KMS-11 (cell line): ENCODE measurements around the gene SRRM2.

Source experiments
- H2AFZ ChIP-seq: fragments of 200-600 bp; sonication (generic); 2 replicates; pipeline ENCODE4 v1.6.1; 2016; ENCODE audit warnings: antibody characterized with exemption, mixed run types, low read depth
- H3K27ac ChIP-seq: fragments of 200-600 bp; sonication (generic); 2 replicates; pipeline ENCODE4 v1.6.1; 2016; ENCODE audit warnings: mild to moderate bottlenecking, mixed run types
- H3K27me3 ChIP-seq: fragments of 200-600 bp; sonication (generic); 2 replicates; pipeline ENCODE4 v1.6.1; 2017; ENCODE audit warnings: mild to moderate bottlenecking, low read depth, mixed run types, moderate library complexity; ENCODE audit not compliant: insufficient read depth
- H3K36me3 ChIP-seq: fragments of 200-600 bp; sonication (generic); 2 replicates; pipeline ENCODE4 v1.6.1; 2017; ENCODE audit warnings: mild to moderate bottlenecking, mixed run types; ENCODE audit not compliant: insufficient read depth
- H3K4me1 ChIP-seq: fragments of 200-600 bp; sonication (generic); 2 replicates; pipeline ENCODE4 v1.6.1; 2016; ENCODE audit warnings: mild to moderate bottlenecking, low read depth, mixed run types; ENCODE audit not compliant: poor library complexity, severe bottlenecking
- H3K4me2 ChIP-seq: fragments of 200-600 bp; sonication (generic); 2 replicates; pipeline ENCODE4 v1.7.0; 2016; ENCODE audit warnings: mild to moderate bottlenecking, mixed run types
- H3K4me3 ChIP-seq: fragments of 200-600 bp; sonication (generic); IDR thresholded peaks from 2 replicates; pipeline ENCODE4 v1.6.1; 2017; ENCODE audit warnings: low read depth, low read length, mixed read lengths; ENCODE audit not compliant: insufficient read depth
- H3K79me2 ChIP-seq: fragments of 200-600 bp; sonication (generic); 2 replicates; pipeline ENCODE4 v1.6.1; 2016; ENCODE audit warnings: low read depth, mixed run types; ENCODE audit not compliant: insufficient read depth
- H3K9ac ChIP-seq: fragments of 200-600 bp; sonication (generic); 2 replicates; pipeline ENCODE4 v1.6.1; 2016; ENCODE audit warnings: mild to moderate bottlenecking, mixed run types
- H4K20me1 ChIP-seq: fragments of 200-600 bp; sonication (generic); 2 replicates; pipeline ENCODE4 v1.6.1; 2016; ENCODE audit warnings: mild to moderate bottlenecking, mixed run types; ENCODE audit not compliant: insufficient read depth
- CTCF ChIP-seq: fragments of 200-600 bp; sonication (generic); conservative IDR thresholded peaks from 2 replicates; pipeline ENCODE4 v1.6.1; 2017; ENCODE audit warnings: low read depth, mild to moderate bottlenecking, antibody characterized with exemption, low read length, moderate library complexity, mixed read lengths

SRRM2 gene

GRCh38 chr16:2767140-2767731 is 14.8 kb downstream of the SRRM2 start:
- no peak for TF ChIP-seq CTCF
- Histone ChIP-seq H3K4me1 (no peaks in the 10 kb centered on the region), H2AFZ (no peak overlapping the region), H3K79me2 (peaks cover 36% of the 10 kb centered on the region), H3K4me3 (no peak overlapping the region), H3K9ac (no peak overlapping the region), H3K36me3 (peaks cover 44% of the 10 kb centered on the region; the same call in 1 of the 2 replicates), H3K27ac (no peak overlapping the region), H3K4me2 (no peak overlapping the region), H4K20me1 (no peaks in the 10 kb centered on the region), H3K27me3 (no peaks in the 10 kb centered on the region)

- Histone ChIP-seq H3K4me2 (no peak overlapping the region), H3K27me3 (no peaks in the 10 kb centered on the region), H3K9ac (no peak overlapping the region), H3K79me2 (peaks cover 29% of the 10 kb centered on the region), H3K4me3 (no peak overlapping the region), H4K20me1 (no peaks in the 10 kb centered on the region), H3K36me3 (peaks cover 37% of the 10 kb centered on the region; the same call in 1 of the 2 replicates), H2AFZ (no peak overlapping the region), H3K4me1 (no peaks in the 10 kb centered on the region), H3K27ac (no peak overlapping the region)
- TF ChIP-seq CTCF = no peak
Measured at GRCh38 chr16:2767891-2768290, 15.5 kb downstream of the SRRM2 start.

GRCh38 chr16:2768403-2769089 is 16.1 kb downstream of the SRRM2 start:
- Histone ChIP-seq H3K27ac (no peak overlapping the region), H4K20me1 (no peaks in the 10 kb centered on the region), H2AFZ (no peak overlapping the region), H3K36me3 (peaks cover 31% of the 10 kb centered on the region; the same call in 1 of the 2 replicates), H3K4me3 (no peak overlapping the region), H3K9ac (no peak overlapping the region), H3K79me2 (peaks cover 23% of the 10 kb centered on the region), H3K4me2 (no peak overlapping the region), H3K4me1 (peaks cover under 1% of the 10 kb centered on the region), H3K27me3 (no peaks in the 10 kb centered on the region)
- no peak for TF ChIP-seq CTCF

- no peak overlapping the region for H3K9ac ChIP-seq
- no peak overlapping the region for H2AFZ ChIP-seq
- no peak overlapping the region for H3K27ac ChIP-seq
- TF ChIP-seq CTCF = no peak
- H3K4me3 ChIP-seq = no peak overlapping the region
- H3K4me2 ChIP-seq = no peak overlapping the region
- H3K36me3 ChIP-seq = peaks cover 25% of the 10 kb centered on the region; the same call in 1 of the 2 replicates
- H3K79me2 ChIP-seq = peaks cover 17% of the 10 kb centered on the region
- no peaks in the 10 kb centered on the region for H4K20me1 ChIP-seq
- H3K27me3 ChIP-seq = no peaks in the 10 kb centered on the region
- H3K4me1 ChIP-seq = peaks cover 7% of the 10 kb centered on the region
Measured at GRCh38 chr16:2769100-2769529, 16.7 kb downstream of the SRRM2 start.
